22Rv1 (cell line): ENCODE results near the gene F10.

ENCODE experiments used
- ZFX ChIP-seq: fragments of 450-650 bp; IDR thresholded peaks from 2 replicates; pipeline ENCODE4 v1.6.1; 2017; ENCODE audit warnings: antibody characterized with exemption, borderline replicate concordance
- TF ChIP-seq, protein P1 (sequence below): fragments of 450-650 bp; IDR thresholded peaks from 2 replicates; pipeline ENCODE4 v1.5.1; 2017; ENCODE audit warnings: mild to moderate bottlenecking

DNA sequence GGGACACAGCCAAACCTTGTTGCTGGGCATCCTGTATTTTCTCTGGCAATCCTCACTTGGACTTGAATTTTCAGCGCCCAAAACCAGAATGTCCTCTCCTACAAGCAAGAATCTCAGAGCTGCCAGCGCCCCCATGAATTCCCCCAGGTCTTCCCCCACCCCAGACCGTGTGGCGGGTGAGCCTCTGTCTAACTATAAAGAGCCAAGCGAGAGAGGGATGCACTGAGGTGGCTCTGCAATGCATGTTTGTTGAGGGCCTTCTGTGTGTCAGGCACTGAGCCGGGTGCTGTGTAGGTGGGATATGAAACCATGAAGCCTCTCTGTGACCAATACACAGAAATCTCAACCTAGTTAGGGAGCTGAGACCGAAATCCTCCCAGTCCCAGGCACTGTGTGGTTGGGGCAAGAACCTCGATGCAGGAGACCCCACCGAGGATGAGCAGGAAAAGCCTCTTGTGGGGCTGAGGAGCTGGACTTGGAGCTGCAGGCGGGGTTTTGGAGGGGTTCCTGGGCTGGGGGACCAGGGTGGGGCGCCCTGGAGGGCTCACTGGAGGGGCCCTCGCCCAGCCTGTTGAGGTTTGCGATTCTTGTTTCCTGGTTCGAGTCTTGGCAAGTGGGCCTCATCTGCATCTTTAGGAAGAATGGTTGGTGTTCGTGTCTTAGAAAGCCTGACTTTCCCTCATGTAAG lies 23.5 kb downstream of the F10 start:
- TF ChIP-seq, protein P1, sequence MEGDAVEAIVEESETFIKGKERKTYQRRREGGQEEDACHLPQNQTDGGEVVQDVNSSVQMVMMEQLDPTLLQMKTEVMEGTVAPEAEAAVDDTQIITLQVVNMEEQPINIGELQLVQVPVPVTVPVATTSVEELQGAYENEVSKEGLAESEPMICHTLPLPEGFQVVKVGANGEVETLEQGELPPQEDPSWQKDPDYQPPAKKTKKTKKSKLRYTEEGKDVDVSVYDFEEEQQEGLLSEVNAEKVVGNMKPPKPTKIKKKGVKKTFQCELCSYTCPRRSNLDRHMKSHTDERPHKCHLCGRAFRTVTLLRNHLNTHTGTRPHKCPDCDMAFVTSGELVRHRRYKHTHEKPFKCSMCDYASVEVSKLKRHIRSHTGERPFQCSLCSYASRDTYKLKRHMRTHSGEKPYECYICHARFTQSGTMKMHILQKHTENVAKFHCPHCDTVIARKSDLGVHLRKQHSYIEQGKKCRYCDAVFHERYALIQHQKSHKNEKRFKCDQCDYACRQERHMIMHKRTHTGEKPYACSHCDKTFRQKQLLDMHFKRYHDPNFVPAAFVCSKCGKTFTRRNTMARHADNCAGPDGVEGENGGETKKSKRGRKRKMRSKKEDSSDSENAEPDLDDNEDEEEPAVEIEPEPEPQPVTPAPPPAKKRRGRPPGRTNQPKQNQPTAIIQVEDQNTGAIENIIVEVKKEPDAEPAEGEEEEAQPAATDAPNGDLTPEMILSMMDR = no peak
- no peak for TF ChIP-seq ZFX
